CD4-positive, alpha-beta T cell (primary cell): ENCODE measurements around the gene KDM2A. TPM values are rescaled to one million over a fixed set of nuclear protein-coding genes. Genes with fewer than 3 reads are reported as not detected.

Experiments
- ATAC-seq: fragments of 200-7000 bp; cut with Tn5 transposase; one replicate; pipeline ENCODE4 v1.10.0; 2022; ENCODE audit warnings: mild to moderate bottlenecking; ENCODE audit not compliant: poor library complexity
- CTCF ChIA-PET: fragments of 350-600 bp; sonication (Branson Sonifier 250); formaldehyde crosslinking; loops from one replicate; lab custom pipeline; 2021; ENCODE audit warnings: antibody characterized with exemption, inconsistent platforms; lab: Charles Lee
- POLR2A ChIA-PET: fragments of 350-600 bp; sonication (Branson Sonifier 250); formaldehyde crosslinking; loops from one replicate; lab custom pipeline; 2021; ENCODE audit warnings: antibody characterized with exemption, inconsistent platforms; lab: Charles Lee
- DNase-seq, 14 experiments: peaks; one replicate each; pipeline ENCODE4 v3.0.0-alpha.2; 2013 to 2020; ENCODE audit warnings: mixed read lengths in 2 of 14
- H3K27ac ChIP-seq, 2 donors: one replicate each; pipeline versions ENCODE4 v1.5.1 to v1.7.0; 2013; ENCODE audit warnings: low read length in 2 of 2, low read depth in 1 of 2, mild to moderate bottlenecking in 1 of 2
- H3K27me3 ChIP-seq, 2 experiments: 1 replicate in 1 of 2; 2 replicates in 1 of 2; pipeline versions ENCODE4 v1.6.1 to v1.7.0; 2013; ENCODE audit warnings: low read length in 2 of 2, control low read depth in 1 of 2, mild to moderate bottlenecking in 1 of 2, moderate library complexity in 1 of 2; ENCODE audit not compliant: insufficient read depth in 2 of 2, control insufficient read depth in 1 of 2
- H3K36me3 ChIP-seq: one replicate; pipeline ENCODE4 v1.6.1; 2013; ENCODE audit warnings: low read length, control low read depth; ENCODE audit not compliant: insufficient read depth
- H3K4me1 ChIP-seq: one replicate; pipeline ENCODE4 v1.6.1; 2013; ENCODE audit warnings: low read length, control low read depth; ENCODE audit not compliant: insufficient read depth
- H3K4me3 ChIP-seq: one replicate; pipeline ENCODE4 v1.5.1; 2013; ENCODE audit warnings: mild to moderate bottlenecking, low read length, moderate library complexity
- H3K9me3 ChIP-seq, 2 experiments: 1 replicate in 1 of 2; 2 replicates in 1 of 2; pipeline versions ENCODE4 v1.6.1 to v1.7.0; 2013; ENCODE audit warnings: low read length in 2 of 2, mild to moderate bottlenecking in 2 of 2, control low read depth in 1 of 2, moderate library complexity in 1 of 2; ENCODE audit not compliant: control insufficient read depth in 1 of 2, insufficient read depth in 1 of 2
- H3K27ac Mint-ChIP-seq: one replicate; pipeline ENCODE4 v1.8.0; 2020; ENCODE audit warnings: mixed read lengths
- H3K27me3 Mint-ChIP-seq: one replicate; pipeline ENCODE4 v1.8.0; 2021; ENCODE audit warnings: mixed read lengths
- H3K36me3 Mint-ChIP-seq: one replicate; pipeline ENCODE4 v1.8.0; 2021; ENCODE audit warnings: low read depth, mixed read lengths
- H3K4me1 Mint-ChIP-seq: one replicate; pipeline ENCODE4 v1.8.0; 2021; ENCODE audit warnings: low read depth, mixed read lengths
- H3K4me3 Mint-ChIP-seq: one replicate; pipeline ENCODE4 v1.8.0; 2020; ENCODE audit warnings: mild to moderate bottlenecking, mixed read lengths
- H3K9me3 Mint-ChIP-seq: one replicate; pipeline ENCODE4 v1.8.0; 2020; ENCODE audit warnings: mixed read lengths
- CTCF ChIP-seq: fragments of 200-600 bp; IDR thresholded peaks from one replicate; pipeline ENCODE4 v1.8.0; 2022; ENCODE audit warnings: antibody characterized with exemption, mild to moderate bottlenecking
- intact Hi-C, 2 experiments: fragments of 100-400 bp; cut with DNase I in 1 of 2; cut with micrococcal nuclease in 1 of 2; formaldehyde crosslinking; loops; one replicate each; pipeline versions ENCODE4 v1.15.1 to v1.9.0; 2023 to 2025; cut with DNase I, micrococcal nuclease
- total RNA-seq, 174 experiments: library from RNA in 2 of 174; stranded (reverse) in 2 of 174; gene quantifications; one replicate each; pipeline ENCODE4 v1.2.3 and lab custom pipeline; 2021 to 2026

The KDM2A gene
- total RNA-seq, 2 experiments from 2014 or later: 410 to 412 TPM

DNA sequence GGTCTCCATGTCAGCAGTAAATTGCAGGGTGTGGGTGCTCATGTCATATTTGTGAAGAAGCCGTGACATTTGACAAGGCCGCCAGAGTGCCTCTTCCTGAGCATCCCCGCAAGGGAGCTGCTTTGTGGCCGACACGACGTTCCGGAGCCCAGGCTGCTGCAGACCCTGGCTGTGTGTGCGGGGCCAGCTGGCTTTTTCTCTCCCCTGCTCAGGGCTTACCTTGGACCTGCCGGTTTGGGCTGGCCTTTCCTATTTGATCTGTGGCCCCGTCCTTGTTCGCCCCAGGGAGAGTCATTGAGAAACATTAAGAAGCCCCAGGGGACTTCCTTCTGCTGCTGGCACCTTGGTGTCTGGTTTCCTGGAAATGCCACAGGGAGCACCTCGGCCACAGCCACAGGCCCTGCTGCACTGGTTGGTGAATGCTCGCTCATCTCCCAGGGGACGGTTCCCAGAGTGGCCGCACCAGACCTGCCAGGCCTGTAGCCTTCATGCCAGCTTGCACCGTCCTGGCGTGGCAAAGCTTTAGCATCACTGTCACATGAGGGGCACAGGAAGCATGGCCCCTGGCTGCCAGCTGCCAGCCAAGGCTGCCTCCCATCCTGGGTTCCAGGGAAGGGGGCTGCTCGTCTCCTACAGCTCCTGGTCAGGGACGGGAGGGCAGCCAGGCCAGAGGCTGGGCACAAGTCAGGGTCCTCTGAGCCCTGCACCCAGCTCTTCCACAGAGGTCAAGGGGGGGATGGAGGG is 152.7 kb downstream of the KDM2A start:
- Histone ChIP-seq H3K27me3 (no peaks in the 10 kb centered on the region), H3K4me1 (peaks cover 92% of the 10 kb centered on the region), H3K36me3 (peaks cover 64% of the 10 kb centered on the region), H3K27ac (peak overlapping the region; percentile 35 to 90), H3K4me3 (peak overlapping the region; percentile 96), H3K9me3 (no peaks in the 10 kb centered on the region)
- H3K36me3 Mint-ChIP-seq: peaks cover 67% of the 10 kb centered on the region
- H3K27me3 Mint-ChIP-seq: no peaks in the 10 kb centered on the region
- no peak for TF ChIP-seq CTCF
- DNase-seq (peak in 8 of 14 experiments; percentile 36 to 85 (median 62)), ATAC-seq (peak; percentile 35)
- CTCF ChIA-PET: interaction anchor here (1.2 to 6.7 kb wide), 6 partner anchors 9 to 111 kb away, joined by 3 to 64 read pairs (median 7); partner anchors contain the start of gene ANKRD13D
- intact Hi-C loops: loop anchor here in 1 of 2 experiments (1.0 kb wide), 1 partner anchor 16 kb away; no protein-coding TSS in a partner anchor
- peak overlapping the region; percentile 90 for H3K27ac Mint-ChIP-seq
- H3K9me3 Mint-ChIP-seq: no peaks in the 10 kb centered on the region
- H3K4me3 Mint-ChIP-seq: peak overlapping the region; percentile 98
- H3K4me1 Mint-ChIP-seq: peaks cover 85% of the 10 kb centered on the region
- POLR2A ChIA-PET: interaction anchor here (0.6 to 8.8 kb wide), 20 partner anchors 8 to 1847 kb away, joined by 3 to 188 read pairs (median 5); partner anchors contain the start of genes ANKRD13D, KDM2A, PPP1CA and RAD9A

DNA sequence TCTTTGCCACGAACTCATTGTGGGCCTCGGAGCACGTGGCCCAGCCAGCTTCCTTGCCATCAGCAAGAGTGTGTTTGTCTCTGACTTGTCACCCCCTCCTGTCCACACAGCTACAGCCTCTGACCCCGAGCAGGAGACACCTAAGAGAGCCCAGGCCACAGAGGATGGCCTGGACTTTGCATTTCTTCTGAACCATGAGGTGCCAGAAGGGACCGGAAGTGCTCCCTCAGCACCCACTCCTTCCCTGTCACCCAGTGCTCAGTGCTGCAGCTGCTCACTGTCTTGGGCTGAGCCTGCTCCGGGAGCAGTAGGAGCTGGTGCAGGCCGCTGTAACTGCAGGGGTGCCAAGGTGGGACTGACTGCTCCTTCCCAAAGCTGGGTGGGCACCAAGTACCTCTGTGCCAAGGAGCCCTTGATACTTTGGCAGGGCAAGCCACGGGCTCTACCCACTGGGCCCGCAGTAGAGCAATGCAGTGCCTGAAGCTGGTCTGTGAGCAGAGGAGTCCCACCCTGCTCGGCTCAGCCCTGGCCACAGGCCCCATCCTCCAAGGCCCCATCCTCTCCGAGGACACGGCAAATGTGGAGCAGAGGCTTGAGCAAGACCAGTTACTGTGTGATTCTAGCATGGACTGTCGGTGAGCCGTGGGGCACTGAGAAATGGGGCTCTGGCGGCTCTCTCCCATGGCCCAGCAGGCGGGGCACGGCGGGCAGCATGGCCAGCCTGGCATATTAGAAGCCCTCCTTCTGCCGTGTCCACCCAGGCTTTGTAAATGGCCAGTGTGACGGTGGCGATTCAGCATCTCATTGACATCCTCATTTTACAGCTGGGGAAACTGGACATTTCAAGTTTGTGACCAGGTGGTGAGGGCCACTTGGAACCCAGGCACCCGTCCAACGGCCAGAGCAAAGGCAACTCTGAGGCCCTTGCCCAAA is 153.5 kb downstream of the KDM2A start:
- H3K27me3 Mint-ChIP-seq: no peaks in the 10 kb centered on the region
- intact Hi-C loops: loop anchor here in 1 of 2 experiments (1.0 kb wide), 1 partner anchor 15 kb away; no protein-coding TSS in a partner anchor
- ATAC-seq: no peak

More for the DNA sequence above, 153.5 kb downstream of the KDM2A start:
- Mint-ChIP-seq H3K36me3 (peaks cover 66% of the 10 kb centered on the region), H3K4me3 (peak overlapping the region; percentile 98), H3K9me3 (no peaks in the 10 kb centered on the region), H3K4me1 (peaks cover 89% of the 10 kb centered on the region), H3K27ac (peak overlapping the region; percentile 90)
- H3K27ac ChIP-seq: peak overlapping the region; percentile 35 to 90
- H3K9me3 ChIP-seq: no peaks in the 10 kb centered on the region
- no peak for TF ChIP-seq CTCF
- DNase-seq: peak in 5 of 14 experiments; percentile 4 to 61 (median 50)
- H3K27me3 ChIP-seq: no peaks in the 10 kb centered on the region
- POLR2A ChIA-PET: interaction anchor here (0.8 to 8.8 kb wide), 15 partner anchors 8 to 193 kb away, joined by 3 to 188 read pairs (median 7); partner anchors contain the start of genes ANKRD13D, KDM2A, PPP1CA and RAD9A
- H3K4me3 ChIP-seq: peak overlapping the region; percentile 96
- H3K4me1 ChIP-seq: peaks cover 100% of the 10 kb centered on the region
- peaks cover 66% of the 10 kb centered on the region for H3K36me3 ChIP-seq
- CTCF ChIA-PET: interaction anchor here (0.6 to 6.7 kb wide), 6 partner anchors 10 to 84 kb away, joined by 3 to 64 read pairs (median 7); partner anchors contain the start of gene ANKRD13D
